ENCODE measurements around the gene PACRG.

DNA sequence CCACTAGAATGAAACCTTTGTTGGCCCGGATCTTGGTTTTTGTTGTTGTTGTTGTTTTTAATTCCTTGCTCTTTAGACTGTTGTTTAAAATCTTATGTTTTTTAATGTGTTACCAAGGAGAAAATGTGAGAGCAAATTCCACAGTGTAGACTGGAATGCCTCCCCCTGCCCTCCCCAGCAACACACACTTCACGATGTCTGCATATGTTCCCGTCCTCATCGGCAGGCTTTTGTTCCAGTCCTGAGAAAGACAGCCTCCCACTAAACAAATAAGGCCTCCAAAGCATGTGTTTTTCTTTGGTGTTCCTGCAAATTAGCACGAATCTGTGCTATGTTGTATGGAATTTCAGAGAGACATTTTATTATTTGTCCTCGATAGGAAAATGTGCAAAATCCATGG lies 423.4 kb downstream of the PACRG start:
- TF ChIP-seq TAF1 (IDR thresholded peaks at IDR 0.05; ENCODE audit: borderline replicate concordance, insufficient read depth, low read length) = no peak
- TF ChIP-seq POLR2AphosphoS5 (IDR thresholded peaks at IDR 0.05; ENCODE audit: low read depth, low read length) = no peak
- TF ChIP-seq, protein P1, sequence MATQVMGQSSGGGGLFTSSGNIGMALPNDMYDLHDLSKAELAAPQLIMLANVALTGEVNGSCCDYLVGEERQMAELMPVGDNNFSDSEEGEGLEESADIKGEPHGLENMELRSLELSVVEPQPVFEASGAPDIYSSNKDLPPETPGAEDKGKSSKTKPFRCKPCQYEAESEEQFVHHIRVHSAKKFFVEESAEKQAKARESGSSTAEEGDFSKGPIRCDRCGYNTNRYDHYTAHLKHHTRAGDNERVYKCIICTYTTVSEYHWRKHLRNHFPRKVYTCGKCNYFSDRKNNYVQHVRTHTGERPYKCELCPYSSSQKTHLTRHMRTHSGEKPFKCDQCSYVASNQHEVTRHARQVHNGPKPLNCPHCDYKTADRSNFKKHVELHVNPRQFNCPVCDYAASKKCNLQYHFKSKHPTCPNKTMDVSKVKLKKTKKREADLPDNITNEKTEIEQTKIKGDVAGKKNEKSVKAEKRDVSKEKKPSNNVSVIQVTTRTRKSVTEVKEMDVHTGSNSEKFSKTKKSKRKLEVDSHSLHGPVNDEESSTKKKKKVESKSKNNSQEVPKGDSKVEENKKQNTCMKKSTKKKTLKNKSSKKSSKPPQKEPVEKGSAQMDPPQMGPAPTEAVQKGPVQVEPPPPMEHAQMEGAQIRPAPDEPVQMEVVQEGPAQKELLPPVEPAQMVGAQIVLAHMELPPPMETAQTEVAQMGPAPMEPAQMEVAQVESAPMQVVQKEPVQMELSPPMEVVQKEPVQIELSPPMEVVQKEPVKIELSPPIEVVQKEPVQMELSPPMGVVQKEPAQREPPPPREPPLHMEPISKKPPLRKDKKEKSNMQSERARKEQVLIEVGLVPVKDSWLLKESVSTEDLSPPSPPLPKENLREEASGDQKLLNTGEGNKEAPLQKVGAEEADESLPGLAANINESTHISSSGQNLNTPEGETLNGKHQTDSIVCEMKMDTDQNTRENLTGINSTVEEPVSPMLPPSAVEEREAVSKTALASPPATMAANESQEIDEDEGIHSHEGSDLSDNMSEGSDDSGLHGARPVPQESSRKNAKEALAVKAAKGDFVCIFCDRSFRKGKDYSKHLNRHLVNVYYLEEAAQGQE (IDR thresholded peaks at IDR 0.05; ENCODE audit: insufficient read depth in 1 of 2, low read depth in 2 of 2, low read length in 2 of 2) = no peak
